Measurements from ENCODE around the gene C4BPB. TPM values are rescaled to one million over a fixed set of nuclear protein-coding genes. Genes with fewer than 3 reads are reported as not detected.

Gene C4BPB
- total and polyA plus RNA-seq, 2 of the 8 experiments (the other 6 are each of a cell fraction or from before 2014, with no cell fraction given), result not detected

GRCh38 chr1:207079706-207080241 lies 8.9 kb upstream of the C4BPB start (continued):
- TF ChIP-seq SIN3A (conservative IDR thresholded peaks at IDR 0.05 in 1 of 2, IDR thresholded peaks at IDR 0.05 in 1 of 2; ENCODE audit: low read depth in 1 of 2, low read length in 2 of 2) (no peak), TBP (IDR thresholded peaks at IDR 0.05; ENCODE audit: low read depth, low read length) (no peak), HDAC2 (IDR thresholded peaks at IDR 0.05; ENCODE audit: borderline replicate concordance in 1 of 2, low read depth in 2 of 2, low read length in 2 of 2) (no peak)

All from H1 (cell line).